GM04503 (cell line): ENCODE data around the gene OBP2A.
A peak's percentile ranks its signal among the peaks of the same experiment; 100 is the strongest.
"Not testable (repeated sequence)": the region's sequence is repeated elsewhere in the genome, so short reads cannot be mapped to it uniquely, and the experiment has no call there.

Experiments
- DNase-seq: peaks from one replicate; pipeline ENCODE4 v3.0.0-alpha.2; 2012; ENCODE audit warnings: low read depth

OBP2A gene

DNA sequence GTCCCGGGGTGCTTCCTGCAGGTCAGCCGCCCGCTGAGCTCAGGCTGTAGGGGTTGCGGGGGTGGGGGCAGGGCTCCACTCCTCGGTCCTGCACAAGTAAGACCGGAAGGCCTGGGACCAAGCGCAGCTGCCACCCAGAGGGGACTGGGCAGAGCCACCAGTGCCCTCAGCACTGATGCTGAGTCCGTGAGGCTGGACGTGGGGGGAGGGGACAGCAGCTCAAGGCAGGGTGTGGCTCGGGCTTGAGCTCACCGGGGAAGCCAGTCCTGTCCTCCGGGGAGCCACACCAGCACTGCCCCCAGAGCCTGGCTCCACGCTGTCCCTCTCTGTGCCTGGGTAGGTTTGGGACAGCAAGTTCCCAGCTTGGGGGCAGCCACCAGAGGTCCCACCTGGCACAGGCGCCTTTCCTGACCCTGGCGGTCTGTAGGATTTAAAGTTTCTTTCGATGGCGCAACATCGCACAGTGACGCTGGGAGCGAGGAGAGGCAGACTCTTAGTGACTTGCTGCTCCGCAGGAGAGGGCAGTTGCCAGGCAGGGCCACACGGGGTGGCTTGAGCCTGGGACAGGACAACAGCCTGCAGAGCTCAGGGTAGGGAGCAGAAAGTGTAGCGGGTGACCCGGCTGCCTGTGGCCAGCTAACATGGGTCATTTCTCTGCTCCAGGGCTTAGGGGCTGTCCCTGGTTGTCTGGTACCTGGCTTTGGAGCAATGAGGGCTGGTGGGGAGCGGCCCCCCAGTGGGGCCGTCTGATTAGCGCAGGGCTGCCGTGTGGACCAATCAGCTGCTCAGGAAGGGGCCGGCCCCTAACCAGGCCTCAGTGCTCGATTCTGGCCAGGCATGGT, 19.0 kb upstream of the OBP2A start:
- DNase-seq = no peak

DNA sequence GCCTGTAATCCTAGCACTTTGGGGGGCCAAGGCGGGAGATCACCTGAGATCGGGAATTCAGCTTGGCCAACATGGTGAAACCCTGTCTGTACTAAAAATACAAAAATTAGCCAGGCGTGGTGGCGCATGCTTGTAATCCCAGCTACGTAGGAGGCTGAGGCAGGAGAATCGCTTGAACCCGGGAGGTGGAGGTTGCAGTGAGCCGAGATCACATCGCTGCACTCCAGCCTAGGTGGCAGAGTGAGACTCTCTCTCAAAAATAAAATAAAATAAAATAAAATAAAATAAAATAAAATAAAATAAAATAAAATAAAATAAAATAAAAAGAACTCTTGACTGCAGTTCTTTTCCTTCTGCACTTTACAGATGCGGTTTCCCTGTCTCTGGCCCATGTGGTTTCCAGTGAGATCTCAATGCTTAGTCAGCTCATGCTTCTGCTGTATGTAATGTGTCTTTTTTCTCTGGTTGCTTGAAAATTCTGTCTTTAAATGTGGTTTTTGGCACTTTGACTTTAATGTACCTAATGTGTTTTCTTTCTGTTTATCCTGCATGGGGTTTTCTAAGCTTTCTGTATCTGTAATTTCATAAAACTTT, 17.0 kb upstream of the OBP2A start:
- DNase-seq = not testable (repeated sequence)

DNA sequence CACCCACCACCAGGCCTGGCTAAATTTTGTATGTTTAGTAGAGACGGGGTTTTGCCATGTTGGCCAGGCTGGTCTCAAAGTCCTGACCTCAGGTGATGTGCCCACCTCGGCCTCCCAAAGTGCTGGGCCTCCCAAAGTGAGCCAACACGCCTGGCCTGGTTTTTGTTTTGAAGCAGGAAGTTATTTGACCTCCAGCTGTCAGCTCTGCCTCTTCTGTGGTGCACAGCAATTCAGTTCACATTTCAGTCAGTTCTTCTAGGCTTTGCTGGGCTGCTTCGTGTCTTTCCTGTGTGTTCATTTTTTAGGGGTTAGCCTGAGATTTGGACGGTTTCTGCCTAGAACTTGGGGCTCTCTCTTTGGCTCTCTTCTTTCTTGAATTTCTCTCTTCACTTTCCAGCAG, 15.8 kb upstream of the OBP2A start:
- no peak for DNase-seq

GRCh38 chr9:135531096-135531495, 14.8 kb upstream of the OBP2A start:
- no peak for DNase-seq

DNA sequence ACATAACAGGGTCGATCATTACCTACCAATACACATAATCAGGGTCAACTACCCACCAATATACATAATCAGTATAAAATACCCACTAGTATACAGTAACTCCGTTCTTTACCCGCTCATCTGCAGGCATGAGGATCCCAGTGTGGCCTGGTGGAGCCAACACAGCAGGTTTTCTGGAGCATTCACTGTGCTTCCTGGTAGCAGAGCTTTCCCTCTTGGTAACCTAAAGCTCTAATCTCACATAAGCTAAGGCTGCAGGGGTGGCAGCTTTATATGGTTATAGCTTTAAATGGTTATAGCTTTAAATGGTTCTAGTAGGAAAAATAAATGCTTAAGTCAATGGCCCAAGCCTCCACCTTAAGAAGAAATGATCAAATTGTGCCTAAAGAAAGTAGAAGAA, 12.8 kb upstream of the OBP2A start:
- DNase-seq = no peak

GRCh38 chr9:135533674-135534073, 12.3 kb upstream of the OBP2A start:
- no peak for DNase-seq

DNA sequence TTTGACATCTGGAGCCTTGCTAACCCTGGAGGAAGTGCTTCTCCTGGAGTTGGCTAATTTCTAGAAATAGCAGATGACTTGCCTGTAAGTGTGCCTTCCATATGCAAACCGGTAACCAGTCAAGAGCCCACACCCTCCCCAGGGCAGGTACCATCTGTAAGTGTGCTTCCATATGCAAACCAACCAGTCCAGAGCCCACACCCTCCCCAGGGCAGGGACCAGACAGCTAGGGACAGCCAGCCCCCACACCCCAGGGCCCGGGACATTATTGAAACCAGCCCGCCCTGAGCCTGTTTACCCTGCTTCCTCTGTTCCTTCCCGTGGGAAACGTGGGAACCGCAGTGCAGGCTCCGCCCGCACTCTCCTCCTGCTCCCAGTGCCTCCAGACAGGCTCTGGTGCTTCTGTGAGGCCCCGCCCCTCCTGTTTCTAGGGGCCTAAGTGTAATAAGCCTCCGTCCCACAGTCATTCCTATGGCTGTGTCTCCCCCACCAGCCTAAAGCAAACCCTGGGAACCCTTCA, 11.7 kb upstream of the OBP2A start:
- DNase-seq = not testable (repeated sequence)

DNA sequence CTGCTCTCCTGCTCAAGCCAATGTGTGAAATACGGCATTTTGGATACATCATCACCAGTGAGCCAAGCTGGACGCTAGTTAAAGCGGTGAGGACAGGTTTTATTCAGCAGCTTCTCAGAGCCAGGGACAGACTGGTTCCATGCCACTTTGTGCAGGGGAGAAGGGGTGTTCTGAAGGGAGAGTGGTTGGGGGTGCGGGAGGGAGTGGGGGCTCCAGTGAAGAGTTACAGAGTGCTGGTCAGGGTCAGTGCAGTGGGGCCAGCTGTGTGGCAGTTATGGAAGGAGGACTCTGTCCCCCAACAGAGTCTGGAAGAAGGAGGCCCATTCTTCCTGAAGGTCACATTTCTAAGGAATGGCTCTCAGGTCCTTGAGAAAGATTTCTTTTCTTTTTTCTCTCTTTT, 11.1 kb upstream of the OBP2A start:
- DNase-seq = not testable (repeated sequence)

DNA sequence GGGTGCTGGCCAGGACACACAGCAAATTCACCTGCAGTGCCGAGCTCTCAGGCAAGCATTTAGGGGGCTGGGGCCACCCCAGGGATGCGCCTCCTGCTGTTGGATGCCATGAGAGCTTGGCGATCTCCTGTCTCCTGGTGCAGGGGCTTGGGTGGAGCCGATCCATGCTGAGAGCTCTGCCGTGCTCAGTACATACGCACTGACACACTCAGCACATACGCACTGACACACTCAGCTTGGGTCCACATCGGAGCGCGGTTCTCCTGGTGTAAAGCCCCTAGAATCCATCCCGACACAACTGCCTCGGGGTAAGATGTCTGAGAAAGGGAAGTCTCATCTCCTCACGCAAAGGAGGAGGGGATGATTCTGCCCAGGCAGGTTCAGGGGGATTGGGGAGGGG, 10.3 kb upstream of the OBP2A start:
- not testable (repeated sequence) for DNase-seq

GRCh38 chr9:135536216-135536615, 9.7 kb upstream of the OBP2A start:
- DNase-seq = peak; percentile 68

DNA sequence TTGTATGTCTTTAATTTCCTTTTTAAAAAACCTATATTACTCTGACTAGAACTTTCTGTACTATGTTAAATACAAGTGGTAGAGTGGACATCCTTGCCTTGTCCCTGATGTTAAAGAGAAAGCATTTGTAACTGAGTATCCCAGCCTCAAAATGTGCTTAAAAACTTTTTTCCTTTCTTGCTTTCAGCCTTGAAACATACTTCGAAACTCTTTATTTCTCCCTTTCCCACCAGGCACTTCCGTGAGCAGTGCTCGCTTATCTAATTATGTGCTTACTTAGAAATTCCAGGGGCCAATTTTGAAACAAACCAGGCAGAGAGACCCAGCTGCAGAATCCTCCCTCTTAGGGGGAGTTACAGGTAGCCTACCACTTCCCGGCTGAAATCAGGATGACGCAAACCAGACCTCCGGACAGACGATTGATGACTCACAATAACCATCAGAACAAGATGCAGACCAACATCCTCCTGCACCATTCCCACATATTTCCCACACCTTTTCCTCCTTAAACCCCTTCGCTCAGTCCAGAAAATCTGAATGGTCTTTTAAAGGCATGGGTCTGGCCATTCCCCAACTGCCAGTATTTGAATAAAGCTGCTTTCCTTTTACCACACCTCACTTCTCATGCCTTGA, 2.5 kb upstream of the OBP2A start:
- not testable (repeated sequence) for DNase-seq

DNA sequence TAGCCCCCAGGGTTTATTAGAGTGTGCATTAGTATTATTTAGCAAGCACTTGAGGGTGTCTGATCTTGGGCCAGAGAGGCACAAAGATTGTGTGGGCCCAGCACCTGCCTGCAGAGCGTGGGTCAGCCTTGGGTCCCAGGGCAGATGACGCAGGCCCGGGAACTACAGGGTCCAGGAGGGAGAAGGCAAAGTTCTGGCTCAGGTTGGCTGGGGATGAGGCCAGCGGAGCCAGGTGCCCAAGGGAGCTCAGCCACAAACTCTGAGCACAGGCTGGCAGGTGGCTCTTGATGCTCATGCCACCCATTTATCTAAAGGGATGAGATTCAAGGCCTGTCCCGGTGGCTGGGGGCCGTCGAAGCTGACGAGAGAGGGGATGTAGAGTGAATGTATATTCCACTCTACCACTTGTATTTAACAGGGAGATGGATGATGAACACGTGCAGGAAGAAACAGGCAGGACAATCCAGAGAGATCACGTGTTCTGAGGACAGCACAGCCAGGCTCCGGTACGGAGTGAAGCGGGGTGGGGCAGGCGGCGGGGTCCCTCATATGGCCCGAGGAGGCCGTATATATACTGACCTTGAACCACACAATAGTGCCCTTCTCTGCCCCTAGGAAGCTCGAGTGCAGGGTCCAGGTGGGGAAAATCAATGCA, 818 bp upstream of the OBP2A start:
- DNase-seq = no peak

- DNase-seq = not testable (repeated sequence)
Observed at GRCh38 chr9:135546792-135547617, 1.1 kb downstream of the OBP2A start.

DNA sequence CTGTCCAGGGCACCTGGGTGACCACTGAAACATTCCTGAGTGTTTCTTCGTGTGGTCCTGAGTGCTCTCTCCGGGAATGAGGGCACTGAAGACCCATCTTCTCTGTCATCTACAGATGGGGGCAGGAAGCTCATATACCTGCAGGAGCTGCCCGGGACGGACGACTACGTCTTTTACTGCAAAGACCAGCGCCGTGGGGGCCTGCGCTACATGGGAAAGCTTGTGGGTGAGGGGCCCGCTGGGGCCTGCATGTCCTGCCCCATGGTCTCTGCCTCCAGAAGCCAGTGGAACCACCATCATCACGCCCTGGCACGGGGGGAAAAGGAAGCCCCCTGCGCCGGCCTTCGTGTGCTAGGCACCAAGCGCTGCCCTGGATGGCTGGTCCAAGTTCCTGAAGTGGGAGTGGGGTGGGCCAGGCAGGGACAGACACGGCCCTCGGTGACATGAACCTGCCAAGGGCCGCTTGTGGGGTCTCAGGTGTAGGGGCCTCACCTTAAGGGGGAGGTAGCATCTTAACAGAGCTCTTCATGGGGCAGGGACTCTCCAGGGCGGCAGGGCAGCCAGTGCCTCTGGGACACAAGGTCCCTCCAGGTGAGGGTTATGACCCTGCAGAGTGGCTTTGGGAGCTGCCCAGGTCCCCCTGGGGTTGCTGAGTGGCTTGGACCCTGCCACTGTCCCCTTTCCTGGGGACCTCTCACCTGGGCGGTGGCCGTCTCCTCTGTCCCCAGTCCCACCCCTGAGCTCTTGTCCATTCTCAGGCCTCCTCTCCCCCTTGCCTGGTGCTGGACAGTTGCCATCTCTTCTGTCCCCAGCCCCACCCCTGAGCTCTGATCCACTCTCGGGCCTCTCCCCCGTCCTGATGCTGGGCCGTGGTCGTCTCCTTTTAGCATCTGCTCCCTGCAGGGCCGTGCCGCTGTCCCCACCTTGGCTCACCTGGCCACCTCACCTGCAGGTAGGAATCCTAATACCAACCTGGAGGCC, 2.1 kb downstream of the OBP2A start:
- no peak for DNase-seq

GRCh38 chr9:135549478-135550343, 3.8 kb downstream of the OBP2A start:
- not testable (repeated sequence) for DNase-seq

DNA sequence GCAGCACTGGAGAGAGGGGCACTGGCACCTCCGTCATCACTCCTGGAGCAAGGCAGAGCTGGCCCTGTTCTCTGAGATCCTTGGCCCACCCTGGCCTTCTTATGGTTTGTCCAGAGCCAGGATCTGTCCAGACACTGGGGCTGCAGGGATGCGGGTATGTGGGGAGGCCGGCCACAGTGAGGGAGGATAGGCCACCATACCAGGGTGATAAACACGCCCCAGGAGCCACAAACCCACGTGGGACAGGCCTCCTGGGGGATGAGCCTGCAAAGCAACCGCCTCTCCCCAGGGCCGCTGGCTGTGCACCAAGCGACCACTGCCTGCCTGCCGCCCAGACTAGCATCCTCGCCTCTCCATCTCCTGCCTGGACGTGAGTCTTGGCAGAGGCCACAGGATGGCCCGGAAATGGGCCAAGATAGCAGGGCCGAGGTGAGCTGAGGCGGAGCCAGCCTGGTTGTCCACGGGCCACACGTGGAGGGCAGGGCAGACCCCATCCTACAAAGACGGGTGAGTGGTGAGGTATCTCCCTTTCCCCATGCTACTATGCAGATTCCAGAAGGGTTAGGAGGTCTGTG, 4.5 kb downstream of the OBP2A start:
- no peak for DNase-seq

DNA sequence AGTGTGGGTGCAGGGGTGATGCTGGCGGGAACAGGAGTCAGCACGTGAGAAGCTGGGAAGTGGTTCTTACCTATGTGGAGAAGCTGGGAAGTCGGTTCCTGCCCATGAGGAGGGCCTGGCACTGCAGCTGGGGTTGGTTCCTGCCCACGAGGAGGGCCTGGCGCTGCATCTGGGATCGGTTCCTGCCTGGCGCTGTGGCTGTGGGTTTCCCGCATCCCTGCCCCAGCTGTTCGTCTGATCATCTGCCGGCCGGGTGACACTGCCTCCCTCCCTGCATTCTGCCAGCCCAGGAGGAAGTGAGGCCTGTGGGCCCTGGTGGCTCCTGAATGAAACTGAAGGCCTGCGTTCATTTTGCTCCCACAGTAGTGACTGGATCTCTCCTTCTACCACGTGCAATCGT, 5.1 kb downstream of the OBP2A start:
- DNase-seq = no peak

GRCh38 chr9:135551456-135551855, 5.5 kb downstream of the OBP2A start:
- DNase-seq = no peak
